HepG2 (cell line): ENCODE results near the gene RPL26. TPM values are rescaled to one million over a fixed set of nuclear protein-coding genes. Genes with fewer than 3 reads are reported as not detected.

Source experiments
- FOXJ3 ChIP-seq: sonication (generic); formaldehyde crosslinking; IDR thresholded peaks from 2 replicates; pipeline ENCODE4 v1.4.0; 2020; ENCODE audit warnings: missing genetic modification reagents, mild to moderate bottlenecking, borderline replicate concordance
- GATA4 ChIP-seq: sonication (generic); IDR thresholded peaks from 2 replicates; pipeline ENCODE4 v1.6.1; 2016; ENCODE audit warnings: antibody characterized with exemption, low read depth, borderline replicate concordance
- ZFP1 ChIP-seq: IDR thresholded peaks from 2 replicates; pipeline ENCODE4 v1.6.1; 2016
- ZNF10 ChIP-seq: sonication (generic); formaldehyde crosslinking; IDR thresholded peaks from 2 replicates; pipeline ENCODE4 v1.4.0; 2020; ENCODE audit warnings: mild to moderate bottlenecking, low read depth, missing genetic modification reagents, borderline replicate concordance
- ZNF230 ChIP-seq: sonication (generic); formaldehyde crosslinking; IDR thresholded peaks from 2 replicates; pipeline ENCODE4 v1.4.0; 2020; ENCODE audit warnings: mild to moderate bottlenecking, missing genetic modification reagents
- ZNF432 ChIP-seq: sonication (generic); formaldehyde crosslinking; IDR thresholded peaks from 2 replicates; pipeline ENCODE4 v1.5.0; 2020; ENCODE audit warnings: missing genetic modification reagents, mild to moderate bottlenecking, borderline replicate concordance
- ZNF670 ChIP-seq: sonication (generic); formaldehyde crosslinking; IDR thresholded peaks from 2 replicates; pipeline ENCODE4 v1.8.0; 2022; ENCODE audit warnings: mild to moderate bottlenecking, missing genetic modification reagents, borderline replicate concordance
- polyA plus RNA-seq, 8 experiments: library from polyadenylated mRNA; depleted of rRNA in 3 of 8; stranded (reverse) in 7 of 8; unstranded in 1 of 8; fragments of >200 nt; fragmentation: Illumina TruSeq in 4 of 8; extraction: Trizol in 4 of 8; gene quantifications; 2 replicates each; pipeline versions ENCODE4 v1.2.1 to v1.2.3, GENCODE V29; 2011 to 2016; ENCODE audit warnings: low read depth in 4 of 8, missing spikeins in 1 of 8, mixed read lengths in 1 of 8; ENCODE audit not compliant: insufficient read depth in 1 of 8
- total RNA-seq, 5 experiments: library from RNA; depleted of rRNA; stranded (reverse); fragments of >200 nt; fragmentation: Illumina TruSeq; extraction: Trizol; gene quantifications; 2 replicates each; pipeline ENCODE4 v1.2.3, GENCODE V29; 2016; ENCODE audit warnings: low read depth in 1 of 5
- TF ChIP-seq, protein P1 (sequence below): sonication (generic); formaldehyde crosslinking; IDR thresholded peaks from 2 replicates; pipeline ENCODE4 v1.5.0; 2020; ENCODE audit warnings: mild to moderate bottlenecking, missing genetic modification reagents
- TF ChIP-seq, protein P2 (sequence below): sonication (generic); formaldehyde crosslinking; IDR thresholded peaks from 2 replicates; pipeline ENCODE4 v1.8.0; 2022; ENCODE audit warnings: mild to moderate bottlenecking, missing genetic modification reagents, borderline replicate concordance
- TF ChIP-seq, protein P3 (sequence below): sonication (generic); formaldehyde crosslinking; IDR thresholded peaks from 2 replicates; pipeline ENCODE4 v1.4.0; 2020; ENCODE audit warnings: missing genetic modification reagents, borderline replicate concordance
- TF ChIP-seq, protein P4 (sequence below): sonication (generic); formaldehyde crosslinking; IDR thresholded peaks from 2 replicates; pipeline ENCODE4 v1.4.0; 2020; ENCODE audit warnings: mild to moderate bottlenecking, missing genetic modification reagents
- TF ChIP-seq, protein P5 (sequence below): sonication (generic); formaldehyde crosslinking; IDR thresholded peaks from 2 replicates; pipeline ENCODE4 v1.4.0; 2020; ENCODE audit warnings: missing genetic modification reagents
- TF ChIP-seq, protein P6 (sequence below): sonication (generic); formaldehyde crosslinking; IDR thresholded peaks from 2 replicates; pipeline ENCODE4 v1.4.0; 2020; ENCODE audit warnings: missing genetic modification reagents, mild to moderate bottlenecking, borderline replicate concordance
- TF ChIP-seq, protein P7 (sequence below): sonication (generic); formaldehyde crosslinking; IDR thresholded peaks from 2 replicates; pipeline ENCODE4 v1.5.0; 2020; ENCODE audit warnings: missing genetic modification reagents

The RPL26 gene
- total and polyA plus RNA-seq, 2 of the 13 experiments (the other 11 are each of a cell fraction or from before 2014, with no cell fraction given) = 2,817 to 3,529 TPM

DNA sequence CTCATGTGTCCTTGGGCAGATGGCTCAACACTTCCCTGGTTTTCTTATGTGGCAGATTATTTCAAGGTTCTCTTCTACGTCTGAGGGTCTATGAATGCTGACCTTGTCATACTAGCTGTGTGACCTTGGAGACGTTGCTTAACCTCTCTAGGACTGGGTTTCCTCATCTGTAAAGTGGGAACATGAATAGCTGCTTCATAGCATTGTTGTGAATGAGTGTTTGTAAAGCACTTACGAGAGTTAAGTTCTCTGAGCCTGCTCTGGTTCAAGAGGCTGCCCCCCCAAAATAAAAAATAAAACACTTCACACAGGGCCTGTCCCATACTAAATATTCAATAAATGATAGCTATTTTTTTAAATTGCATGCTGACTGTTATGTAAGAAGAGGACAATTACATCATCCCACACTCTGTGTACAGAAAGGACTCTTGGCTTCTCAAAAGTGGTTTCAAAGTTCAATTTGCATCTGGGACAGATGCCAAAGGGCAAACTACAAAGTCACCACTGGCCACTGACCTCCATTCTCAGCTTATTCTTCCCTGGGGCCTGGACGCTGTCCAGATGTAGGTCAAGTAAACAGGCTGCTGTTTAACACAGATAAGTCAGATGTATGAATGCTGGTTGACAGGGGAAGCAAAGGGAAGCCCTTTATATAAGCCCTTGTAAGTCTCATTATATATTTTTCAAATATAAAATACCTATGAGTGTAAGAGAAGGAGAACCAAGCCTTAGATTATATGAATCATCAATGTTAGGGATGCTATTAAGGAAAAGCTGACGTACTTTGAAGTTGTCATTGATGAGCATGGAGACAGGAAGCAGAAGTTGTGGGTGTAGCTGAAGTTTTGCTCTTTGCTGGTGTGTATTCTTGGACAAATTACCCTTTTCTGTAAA, 37.3 kb upstream of the RPL26 start (continued):
- TF ChIP-seq, protein P1, sequence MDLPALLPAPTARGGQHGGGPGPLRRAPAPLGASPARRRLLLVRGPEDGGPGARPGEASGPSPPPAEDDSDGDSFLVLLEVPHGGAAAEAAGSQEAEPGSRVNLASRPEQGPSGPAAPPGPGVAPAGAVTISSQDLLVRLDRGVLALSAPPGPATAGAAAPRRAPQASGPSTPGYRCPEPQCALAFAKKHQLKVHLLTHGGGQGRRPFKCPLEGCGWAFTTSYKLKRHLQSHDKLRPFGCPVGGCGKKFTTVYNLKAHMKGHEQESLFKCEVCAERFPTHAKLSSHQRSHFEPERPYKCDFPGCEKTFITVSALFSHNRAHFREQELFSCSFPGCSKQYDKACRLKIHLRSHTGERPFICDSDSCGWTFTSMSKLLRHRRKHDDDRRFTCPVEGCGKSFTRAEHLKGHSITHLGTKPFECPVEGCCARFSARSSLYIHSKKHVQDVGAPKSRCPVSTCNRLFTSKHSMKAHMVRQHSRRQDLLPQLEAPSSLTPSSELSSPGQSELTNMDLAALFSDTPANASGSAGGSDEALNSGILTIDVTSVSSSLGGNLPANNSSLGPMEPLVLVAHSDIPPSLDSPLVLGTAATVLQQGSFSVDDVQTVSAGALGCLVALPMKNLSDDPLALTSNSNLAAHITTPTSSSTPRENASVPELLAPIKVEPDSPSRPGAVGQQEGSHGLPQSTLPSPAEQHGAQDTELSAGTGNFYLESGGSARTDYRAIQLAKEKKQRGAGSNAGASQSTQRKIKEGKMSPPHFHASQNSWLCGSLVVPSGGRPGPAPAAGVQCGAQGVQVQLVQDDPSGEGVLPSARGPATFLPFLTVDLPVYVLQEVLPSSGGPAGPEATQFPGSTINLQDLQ (CRISPR knock-in tag) = no peak
- peak; percentile 91 for TF ChIP-seq ZFP1 (CRISPR knock-in tag)
- TF ChIP-seq ZNF10 (CRISPR knock-in tag) = no peak
- TF ChIP-seq, protein P2, sequence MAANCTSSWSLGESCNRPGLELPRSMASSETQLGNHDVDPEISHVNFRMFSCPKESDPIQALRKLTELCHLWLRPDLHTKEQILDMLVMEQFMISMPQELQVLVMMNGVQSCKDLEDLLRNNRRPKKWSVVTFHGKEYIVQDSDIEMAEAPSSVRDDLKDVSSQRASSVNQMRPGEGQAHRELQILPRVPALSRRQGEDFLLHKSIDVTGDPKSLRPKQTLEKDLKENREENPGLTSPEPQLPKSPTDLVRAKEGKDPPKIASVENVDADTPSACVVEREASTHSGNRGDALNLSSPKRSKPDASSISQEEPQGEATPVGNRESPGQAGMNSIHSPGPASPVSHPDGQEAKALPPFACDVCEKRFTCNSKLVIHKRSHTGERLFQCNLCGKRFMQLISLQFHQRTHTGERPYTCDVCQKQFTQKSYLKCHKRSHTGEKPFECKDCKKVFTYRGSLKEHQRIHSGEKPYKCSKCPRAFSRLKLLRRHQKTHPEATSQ (CRISPR knock-in tag) = no peak
- TF ChIP-seq, protein P3, sequence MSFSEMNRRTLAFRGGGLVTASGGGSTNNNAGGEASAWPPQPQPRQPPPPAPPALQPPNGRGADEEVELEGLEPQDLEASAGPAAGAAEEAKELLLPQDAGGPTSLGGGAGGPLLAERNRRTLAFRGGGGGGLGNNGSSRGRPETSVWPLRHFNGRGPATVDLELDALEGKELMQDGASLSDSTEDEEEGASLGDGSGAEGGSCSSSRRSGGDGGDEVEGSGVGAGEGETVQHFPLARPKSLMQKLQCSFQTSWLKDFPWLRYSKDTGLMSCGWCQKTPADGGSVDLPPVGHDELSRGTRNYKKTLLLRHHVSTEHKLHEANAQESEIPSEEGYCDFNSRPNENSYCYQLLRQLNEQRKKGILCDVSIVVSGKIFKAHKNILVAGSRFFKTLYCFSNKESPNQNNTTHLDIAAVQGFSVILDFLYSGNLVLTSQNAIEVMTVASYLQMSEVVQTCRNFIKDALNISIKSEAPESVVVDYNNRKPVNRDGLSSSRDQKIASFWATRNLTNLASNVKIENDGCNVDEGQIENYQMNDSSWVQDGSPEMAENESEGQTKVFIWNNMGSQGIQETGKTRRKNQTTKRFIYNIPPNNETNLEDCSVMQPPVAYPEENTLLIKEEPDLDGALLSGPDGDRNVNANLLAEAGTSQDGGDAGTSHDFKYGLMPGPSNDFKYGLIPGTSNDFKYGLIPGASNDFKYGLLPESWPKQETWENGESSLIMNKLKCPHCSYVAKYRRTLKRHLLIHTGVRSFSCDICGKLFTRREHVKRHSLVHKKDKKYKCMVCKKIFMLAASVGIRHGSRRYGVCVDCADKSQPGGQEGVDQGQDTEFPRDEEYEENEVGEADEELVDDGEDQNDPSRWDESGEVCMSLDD (CRISPR knock-in tag) = no peak
- peak; percentile 89 for TF ChIP-seq ZNF670 (CRISPR knock-in tag)
- TF ChIP-seq, protein P4, sequence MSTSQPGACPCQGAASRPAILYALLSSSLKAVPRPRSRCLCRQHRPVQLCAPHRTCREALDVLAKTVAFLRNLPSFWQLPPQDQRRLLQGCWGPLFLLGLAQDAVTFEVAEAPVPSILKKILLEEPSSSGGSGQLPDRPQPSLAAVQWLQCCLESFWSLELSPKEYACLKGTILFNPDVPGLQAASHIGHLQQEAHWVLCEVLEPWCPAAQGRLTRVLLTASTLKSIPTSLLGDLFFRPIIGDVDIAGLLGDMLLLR (CRISPR knock-in tag) = no peak
- peak; percentile 97 for TF ChIP-seq FOXJ3
- TF ChIP-seq ZNF230 (CRISPR knock-in tag) = no peak
- TF ChIP-seq, protein P5, sequence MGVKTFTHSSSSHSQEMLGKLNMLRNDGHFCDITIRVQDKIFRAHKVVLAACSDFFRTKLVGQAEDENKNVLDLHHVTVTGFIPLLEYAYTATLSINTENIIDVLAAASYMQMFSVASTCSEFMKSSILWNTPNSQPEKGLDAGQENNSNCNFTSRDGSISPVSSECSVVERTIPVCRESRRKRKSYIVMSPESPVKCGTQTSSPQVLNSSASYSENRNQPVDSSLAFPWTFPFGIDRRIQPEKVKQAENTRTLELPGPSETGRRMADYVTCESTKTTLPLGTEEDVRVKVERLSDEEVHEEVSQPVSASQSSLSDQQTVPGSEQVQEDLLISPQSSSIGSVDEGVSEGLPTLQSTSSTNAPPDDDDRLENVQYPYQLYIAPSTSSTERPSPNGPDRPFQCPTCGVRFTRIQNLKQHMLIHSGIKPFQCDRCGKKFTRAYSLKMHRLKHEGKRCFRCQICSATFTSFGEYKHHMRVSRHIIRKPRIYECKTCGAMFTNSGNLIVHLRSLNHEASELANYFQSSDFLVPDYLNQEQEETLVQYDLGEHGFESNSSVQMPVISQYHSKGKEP (CRISPR knock-in tag) = 0 out of 2 replicates have a peak, but pooled peaks have one; percentile 79
- TF ChIP-seq, protein P6, sequence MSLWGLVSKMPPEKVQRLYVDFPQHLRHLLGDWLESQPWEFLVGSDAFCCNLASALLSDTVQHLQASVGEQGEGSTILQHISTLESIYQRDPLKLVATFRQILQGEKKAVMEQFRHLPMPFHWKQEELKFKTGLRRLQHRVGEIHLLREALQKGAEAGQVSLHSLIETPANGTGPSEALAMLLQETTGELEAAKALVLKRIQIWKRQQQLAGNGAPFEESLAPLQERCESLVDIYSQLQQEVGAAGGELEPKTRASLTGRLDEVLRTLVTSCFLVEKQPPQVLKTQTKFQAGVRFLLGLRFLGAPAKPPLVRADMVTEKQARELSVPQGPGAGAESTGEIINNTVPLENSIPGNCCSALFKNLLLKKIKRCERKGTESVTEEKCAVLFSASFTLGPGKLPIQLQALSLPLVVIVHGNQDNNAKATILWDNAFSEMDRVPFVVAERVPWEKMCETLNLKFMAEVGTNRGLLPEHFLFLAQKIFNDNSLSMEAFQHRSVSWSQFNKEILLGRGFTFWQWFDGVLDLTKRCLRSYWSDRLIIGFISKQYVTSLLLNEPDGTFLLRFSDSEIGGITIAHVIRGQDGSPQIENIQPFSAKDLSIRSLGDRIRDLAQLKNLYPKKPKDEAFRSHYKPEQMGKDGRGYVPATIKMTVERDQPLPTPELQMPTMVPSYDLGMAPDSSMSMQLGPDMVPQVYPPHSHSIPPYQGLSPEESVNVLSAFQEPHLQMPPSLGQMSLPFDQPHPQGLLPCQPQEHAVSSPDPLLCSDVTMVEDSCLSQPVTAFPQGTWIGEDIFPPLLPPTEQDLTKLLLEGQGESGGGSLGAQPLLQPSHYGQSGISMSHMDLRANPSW (CRISPR knock-in tag) = peak; percentile 85
- TF ChIP-seq, protein P7, sequence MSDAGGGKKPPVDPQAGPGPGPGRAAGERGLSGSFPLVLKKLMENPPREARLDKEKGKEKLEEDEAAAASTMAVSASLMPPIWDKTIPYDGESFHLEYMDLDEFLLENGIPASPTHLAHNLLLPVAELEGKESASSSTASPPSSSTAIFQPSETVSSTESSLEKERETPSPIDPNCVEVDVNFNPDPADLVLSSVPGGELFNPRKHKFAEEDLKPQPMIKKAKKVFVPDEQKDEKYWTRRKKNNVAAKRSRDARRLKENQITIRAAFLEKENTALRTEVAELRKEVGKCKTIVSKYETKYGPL (CRISPR knock-in tag) = peak; percentile 97
- TF ChIP-seq GATA4 = peak; percentile 62; the same call in 1 of the 2 replicates
- TF ChIP-seq ZNF432 (CRISPR knock-in tag) = no peak
